Measurements from ENCODE around the gene HUNK.

DNA sequence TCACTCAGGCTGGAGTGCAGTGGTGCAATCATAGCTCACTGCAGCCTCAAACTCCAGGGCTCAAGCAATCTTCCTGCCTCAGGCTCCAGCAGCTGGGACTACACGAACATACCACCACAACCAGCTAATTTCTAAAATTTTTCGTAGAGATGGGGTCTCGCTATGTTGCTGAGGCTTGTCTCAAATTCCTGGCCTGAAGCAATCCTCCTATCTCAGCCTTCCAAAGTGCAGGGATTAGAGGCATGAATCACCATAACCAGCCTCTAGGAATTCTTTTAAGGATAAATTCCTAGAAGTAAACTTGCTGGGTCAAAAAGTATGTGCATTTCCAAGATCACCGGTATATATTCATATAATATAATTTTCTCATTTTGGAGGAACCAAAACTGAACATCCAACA lies 17.6 kb upstream of the HUNK start:
- no peak for TF ChIP-seq EZH2 (IDR thresholded peaks at IDR 0.05; ENCODE audit: low read depth)
- TF ChIP-seq, protein P1, sequence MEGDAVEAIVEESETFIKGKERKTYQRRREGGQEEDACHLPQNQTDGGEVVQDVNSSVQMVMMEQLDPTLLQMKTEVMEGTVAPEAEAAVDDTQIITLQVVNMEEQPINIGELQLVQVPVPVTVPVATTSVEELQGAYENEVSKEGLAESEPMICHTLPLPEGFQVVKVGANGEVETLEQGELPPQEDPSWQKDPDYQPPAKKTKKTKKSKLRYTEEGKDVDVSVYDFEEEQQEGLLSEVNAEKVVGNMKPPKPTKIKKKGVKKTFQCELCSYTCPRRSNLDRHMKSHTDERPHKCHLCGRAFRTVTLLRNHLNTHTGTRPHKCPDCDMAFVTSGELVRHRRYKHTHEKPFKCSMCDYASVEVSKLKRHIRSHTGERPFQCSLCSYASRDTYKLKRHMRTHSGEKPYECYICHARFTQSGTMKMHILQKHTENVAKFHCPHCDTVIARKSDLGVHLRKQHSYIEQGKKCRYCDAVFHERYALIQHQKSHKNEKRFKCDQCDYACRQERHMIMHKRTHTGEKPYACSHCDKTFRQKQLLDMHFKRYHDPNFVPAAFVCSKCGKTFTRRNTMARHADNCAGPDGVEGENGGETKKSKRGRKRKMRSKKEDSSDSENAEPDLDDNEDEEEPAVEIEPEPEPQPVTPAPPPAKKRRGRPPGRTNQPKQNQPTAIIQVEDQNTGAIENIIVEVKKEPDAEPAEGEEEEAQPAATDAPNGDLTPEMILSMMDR (conservative IDR thresholded peaks at IDR 0.05), result no peak

Data from PC-9 (cell line).